ENCODE measurements around the gene KCNMA1. TPM values are rescaled to one million over a fixed set of nuclear protein-coding genes. Genes with fewer than 3 reads are reported as not detected.

The KCNMA1 gene
- total and polyA plus RNA-seq, 2 donors (not counting 1 experiment from before 2014, with no cell fraction given): 0.82 to 3.1 TPM

DNA sequence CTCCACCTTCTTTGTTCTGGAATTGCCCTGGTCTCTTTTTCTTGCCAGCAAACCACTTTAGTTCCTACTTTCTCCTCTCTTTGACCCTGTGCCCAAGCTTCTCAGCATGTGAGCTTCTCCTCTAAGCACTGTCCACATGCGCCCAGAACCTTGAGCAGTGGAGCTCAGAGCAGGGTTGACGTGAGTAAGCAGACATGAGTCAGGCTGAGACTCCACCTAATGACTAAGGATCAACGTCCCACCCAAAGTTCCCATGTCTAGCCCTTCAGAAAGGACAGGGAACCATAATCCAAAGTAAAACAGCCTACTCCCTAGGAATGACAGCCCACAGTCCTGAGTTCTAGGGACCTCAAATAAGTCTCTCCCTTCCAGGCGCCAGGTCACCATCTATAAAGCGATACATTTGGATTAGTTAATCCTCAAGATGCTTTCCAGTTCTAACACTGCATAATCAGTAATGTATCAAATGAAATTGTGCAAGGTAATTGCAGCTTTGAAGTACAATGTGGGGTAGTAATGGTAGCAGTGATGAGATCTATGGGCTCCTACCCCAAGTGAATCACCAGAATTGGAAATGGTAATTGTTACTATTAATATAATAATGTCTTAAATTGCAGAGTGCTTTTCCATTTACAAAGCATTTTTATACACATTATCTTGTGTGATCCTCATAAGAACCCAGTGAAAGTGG, 44.5 kb downstream of the KCNMA1 start:
- Histone ChIP-seq H3K9ac (ENCODE audit: low read length) (no peak overlapping the region), H3K36me3 (replicated peaks in 1 of 2; ENCODE audit: control extremely low read depth in 1 of 2, control insufficient read depth in 1 of 2, extremely low read depth in 1 of 2, insufficient read depth in 2 of 2, low read length in 1 of 2) (no peaks in the 10 kb centered on the region), H4K20me1 (ENCODE audit: control insufficient read depth, insufficient read depth, low read length, poor library complexity, severe bottlenecking) (no peaks in the 10 kb centered on the region), H3K4me1 (ENCODE audit: control insufficient read depth in 2 of 2, insufficient read depth in 2 of 2, low read length in 2 of 2) (peaks cover 0 to 9% of the 10 kb centered on the region in 2 donors), H3K4me3 (ENCODE audit: control extremely low read depth in 1 of 5, extremely low read depth in 1 of 5, insufficient read depth in 1 of 5, low read depth in 2 of 5, low read length in 4 of 5) (no peak overlapping the region), H3K27ac (ENCODE audit: low read length in 2 of 2) (no peak overlapping the region), H3K27me3 (replicated peaks in 1 of 4; ENCODE audit: control extremely low read depth in 1 of 4, control insufficient read depth in 3 of 4, insufficient read depth in 4 of 4, low read length in 3 of 4) (no peaks in the 10 kb centered on the region), H3K79me2 (ENCODE audit: control insufficient read depth, insufficient read depth, low read length) (no peaks in the 10 kb centered on the region), H3K4me2 (replicated peaks; ENCODE audit: low read depth, low read length, poor library complexity, severe bottlenecking) (no peak overlapping the region), H2AFZ (ENCODE audit: insufficient read depth, low read depth, low read length, poor library complexity, severe bottlenecking) (no peak overlapping the region), H3K9me3 (ENCODE audit: control extremely low read depth in 1 of 3, control insufficient read depth in 2 of 3, insufficient read depth in 1 of 3, low read length in 2 of 3) (no peaks in the 10 kb centered on the region)
- no peak for DNase-seq
- TF ChIP-seq, protein P1, sequence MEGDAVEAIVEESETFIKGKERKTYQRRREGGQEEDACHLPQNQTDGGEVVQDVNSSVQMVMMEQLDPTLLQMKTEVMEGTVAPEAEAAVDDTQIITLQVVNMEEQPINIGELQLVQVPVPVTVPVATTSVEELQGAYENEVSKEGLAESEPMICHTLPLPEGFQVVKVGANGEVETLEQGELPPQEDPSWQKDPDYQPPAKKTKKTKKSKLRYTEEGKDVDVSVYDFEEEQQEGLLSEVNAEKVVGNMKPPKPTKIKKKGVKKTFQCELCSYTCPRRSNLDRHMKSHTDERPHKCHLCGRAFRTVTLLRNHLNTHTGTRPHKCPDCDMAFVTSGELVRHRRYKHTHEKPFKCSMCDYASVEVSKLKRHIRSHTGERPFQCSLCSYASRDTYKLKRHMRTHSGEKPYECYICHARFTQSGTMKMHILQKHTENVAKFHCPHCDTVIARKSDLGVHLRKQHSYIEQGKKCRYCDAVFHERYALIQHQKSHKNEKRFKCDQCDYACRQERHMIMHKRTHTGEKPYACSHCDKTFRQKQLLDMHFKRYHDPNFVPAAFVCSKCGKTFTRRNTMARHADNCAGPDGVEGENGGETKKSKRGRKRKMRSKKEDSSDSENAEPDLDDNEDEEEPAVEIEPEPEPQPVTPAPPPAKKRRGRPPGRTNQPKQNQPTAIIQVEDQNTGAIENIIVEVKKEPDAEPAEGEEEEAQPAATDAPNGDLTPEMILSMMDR (IDR thresholded peaks at IDR 0.05): no peak
- no peak for TF ChIP-seq EZH2 (IDR thresholded peaks at IDR 0.05; ENCODE audit: borderline replicate concordance, insufficient read depth, low read depth, low read length, poor library complexity, severe bottlenecking)
- POLR2A ChIA-PET: no interaction called here
- Mint-ChIP-seq H3K27me3 (no peaks in the 10 kb centered on the region), H3K27ac (no peak overlapping the region), H3K4me3 (no peak overlapping the region), H3K9me3 (ENCODE audit: insufficient read depth) (no peaks in the 10 kb centered on the region), H3K4me1 (peaks cover 7% of the 10 kb centered on the region)
- intact Hi-C loops (cut with micrococcal nuclease): no loop called here
- CTCF ChIA-PET: no interaction called here
- ATAC-seq (ENCODE audit: low read depth): no peak
- 100% methylated on average over 3 of the region's 5 CpGs for WGBS (ENCODE audit: insufficient coverage)

DNA sequence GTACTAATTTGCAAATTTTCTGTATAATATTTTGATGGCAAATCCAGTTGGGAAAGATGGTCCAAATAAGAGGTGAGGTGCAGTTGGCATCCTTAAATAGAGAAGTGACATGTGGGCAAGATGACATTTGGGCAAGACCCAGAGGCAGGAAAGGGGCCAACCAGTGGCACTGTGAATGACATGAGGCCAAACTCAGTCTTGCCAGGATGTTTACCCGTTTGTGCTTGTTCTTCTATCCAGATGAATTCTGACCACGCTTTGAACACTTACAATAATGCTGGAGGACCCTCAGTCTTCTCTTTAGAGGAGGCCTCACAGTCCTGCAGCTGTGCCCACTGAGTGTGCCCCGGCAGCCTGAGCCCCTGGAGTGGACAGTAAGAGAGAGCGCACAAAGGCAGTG, 45.1 kb downstream of the KCNMA1 start:
- Histone ChIP-seq H2AFZ (ENCODE audit: insufficient read depth, low read depth, low read length, poor library complexity, severe bottlenecking) (no peak overlapping the region), H3K27me3 (replicated peaks in 1 of 4; ENCODE audit: control extremely low read depth in 1 of 4, control insufficient read depth in 3 of 4, insufficient read depth in 4 of 4, low read length in 3 of 4) (no peaks in the 10 kb centered on the region), H4K20me1 (ENCODE audit: control insufficient read depth, insufficient read depth, low read length, poor library complexity, severe bottlenecking) (no peaks in the 10 kb centered on the region), H3K79me2 (ENCODE audit: control insufficient read depth, insufficient read depth, low read length) (no peaks in the 10 kb centered on the region), H3K4me2 (replicated peaks; ENCODE audit: low read depth, low read length, poor library complexity, severe bottlenecking) (no peak overlapping the region), H3K9ac (ENCODE audit: low read length) (no peak overlapping the region), H3K27ac (ENCODE audit: low read length in 2 of 2) (no peak overlapping the region), H3K4me3 (ENCODE audit: control extremely low read depth in 1 of 5, extremely low read depth in 1 of 5, insufficient read depth in 1 of 5, low read depth in 2 of 5, low read length in 4 of 5) (no peak overlapping the region), H3K9me3 (ENCODE audit: control extremely low read depth in 1 of 3, control insufficient read depth in 2 of 3, insufficient read depth in 1 of 3, low read length in 2 of 3) (no peaks in the 10 kb centered on the region), H3K4me1 (ENCODE audit: control insufficient read depth in 2 of 2, insufficient read depth in 2 of 2, low read length in 2 of 2) (peaks cover 0 to 9% of the 10 kb centered on the region in 2 donors), H3K36me3 (replicated peaks in 1 of 2; ENCODE audit: control extremely low read depth in 1 of 2, control insufficient read depth in 1 of 2, extremely low read depth in 1 of 2, insufficient read depth in 2 of 2, low read length in 1 of 2) (no peaks in the 10 kb centered on the region)
- Mint-ChIP-seq H3K27me3 (no peaks in the 10 kb centered on the region), H3K4me3 (no peak overlapping the region), H3K27ac (no peak overlapping the region), H3K4me1 (peaks cover 7% of the 10 kb centered on the region), H3K9me3 (ENCODE audit: insufficient read depth) (no peaks in the 10 kb centered on the region)
- ATAC-seq (ENCODE audit: low read depth) (no peak), DNase-seq (no peak)
- WGBS (ENCODE audit: insufficient coverage): 92% methylated on average over 4 of the region's 4 CpGs
- CTCF ChIA-PET: no interaction called here
- intact Hi-C loops (cut with micrococcal nuclease): no loop called here
- POLR2A ChIA-PET: no interaction called here
- TF ChIP-seq, protein P1 (IDR thresholded peaks at IDR 0.05): no peak
- no peak for TF ChIP-seq EZH2 (IDR thresholded peaks at IDR 0.05; ENCODE audit: borderline replicate concordance, insufficient read depth, low read depth, low read length, poor library complexity, severe bottlenecking)

All from B cell (primary cell).